ENCODE data around the gene PCDH9.

Gene PCDH9

GRCh38 chr13:66402066-66402465 lies 828.1 kb downstream of the PCDH9 start:
- TF ChIP-seq CTCF (IDR thresholded peaks at IDR 0.05; ENCODE audit: low read depth, low read length, missing control alignments) = no peak

GRCh38 chr13:66400292-66400691 lies 829.8 kb downstream of the PCDH9 start:
- DNase-seq (ENCODE audit: extremely low read depth, low read depth) = no peak
- no peak overlapping the region for H3K4me3 ChIP-seq (replicated peaks; ENCODE audit: low read depth, low read length)
- TF ChIP-seq CTCF (IDR thresholded peaks at IDR 0.05; ENCODE audit: low read depth, low read length, missing control alignments) = no peak

More at GRCh38 chr13:66402066-66402465, 828.1 kb downstream of the PCDH9 start:
- no peak overlapping the region for H3K4me3 ChIP-seq (replicated peaks; ENCODE audit: low read depth, low read length)
- no peak for DNase-seq (ENCODE audit: extremely low read depth, low read depth)

GRCh38 chr13:66399873-66400272 lies 830.3 kb downstream of the PCDH9 start:
- no peak for DNase-seq (ENCODE audit: extremely low read depth, low read depth)
- no peak for TF ChIP-seq CTCF (IDR thresholded peaks at IDR 0.05; ENCODE audit: low read depth, low read length, missing control alignments)
- no peak overlapping the region for H3K4me3 ChIP-seq (replicated peaks; ENCODE audit: low read depth, low read length)

GRCh38 chr13:66397133-66397532 lies 833.0 kb downstream of the PCDH9 start:
- no peak overlapping the region for H3K4me3 ChIP-seq (replicated peaks; ENCODE audit: low read depth, low read length)
- no peak for TF ChIP-seq CTCF (IDR thresholded peaks at IDR 0.05; ENCODE audit: low read depth, low read length, missing control alignments)
- DNase-seq (ENCODE audit: extremely low read depth, low read depth) = no peak

- no peak for TF ChIP-seq CTCF (IDR thresholded peaks at IDR 0.05; ENCODE audit: low read depth, low read length, missing control alignments)
- no peak for DNase-seq (ENCODE audit: extremely low read depth, low read depth)
- H3K4me3 ChIP-seq (replicated peaks; ENCODE audit: low read depth, low read length) = no peak overlapping the region
Measured at GRCh38 chr13:66391322-66391721, 838.8 kb downstream of the PCDH9 start.

DNA sequence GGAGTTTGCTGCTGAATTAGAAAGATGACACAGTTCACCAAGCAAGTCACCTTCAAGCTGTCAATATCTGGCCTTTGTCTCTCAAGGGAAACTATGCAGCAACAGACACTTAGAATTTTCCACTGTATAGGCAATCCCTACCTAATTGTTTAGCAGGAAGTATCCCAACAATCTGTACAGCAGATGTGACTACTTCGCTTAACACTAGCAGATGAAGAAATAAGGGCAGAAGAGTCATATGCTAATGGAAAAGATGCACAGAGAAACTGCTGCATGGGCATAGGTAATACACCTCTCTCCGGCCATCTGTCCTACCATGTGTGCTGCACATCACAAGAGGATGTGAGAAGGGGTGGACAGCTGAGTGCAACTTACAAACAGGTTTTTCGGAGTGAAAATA lies 851.2 kb downstream of the PCDH9 start:
- no peak for TF ChIP-seq CTCF (IDR thresholded peaks at IDR 0.05; ENCODE audit: low read depth, low read length, missing control alignments)

GRCh38 chr13:66377569-66377968 lies 852.6 kb downstream of the PCDH9 start:
- no peak for TF ChIP-seq CTCF (IDR thresholded peaks at IDR 0.05; ENCODE audit: low read depth, low read length, missing control alignments)
- no peak for DNase-seq (ENCODE audit: extremely low read depth, low read depth)
- H3K4me3 ChIP-seq (replicated peaks; ENCODE audit: low read depth, low read length) = no peak overlapping the region

More for the DNA sequence above, 851.2 kb downstream of the PCDH9 start:
- DNase-seq (ENCODE audit: extremely low read depth, low read depth) = no peak
- H3K4me3 ChIP-seq (replicated peaks; ENCODE audit: low read depth, low read length) = no peak overlapping the region

All from HFF-Myc (cell line).